ENCODE measurements around the gene ABCA2.
"Not testable (repeated sequence)": the region's sequence is repeated elsewhere in the genome, so short reads cannot be mapped to it uniquely, and the experiment has no call there.

Gene ABCA2

GRCh38 chr9:137064027-137064879 is 36.2 kb upstream of the ABCA2 start:
- no peak for DNase-seq

- no peak for DNase-seq
Measured at GRCh38 chr9:137063311-137064026, 35.4 kb upstream of the ABCA2 start.

- DNase-seq = not testable (repeated sequence)
Measured at GRCh38 chr9:137062798-137063197, 34.8 kb upstream of the ABCA2 start.

- DNase-seq = no peak
Measured at GRCh38 chr9:137062384-137062783, 34.3 kb upstream of the ABCA2 start.

GRCh38 chr9:137058521-137059234 is 30.6 kb upstream of the ABCA2 start:
- DNase-seq = no peak

- DNase-seq = no peak
Measured at GRCh38 chr9:137057545-137057944, 29.5 kb upstream of the ABCA2 start.

GRCh38 chr9:137056739-137057415 is 28.8 kb upstream of the ABCA2 start:
- no peak for DNase-seq

- DNase-seq = no peak
Measured at GRCh38 chr9:137055385-137056364, 27.6 kb upstream of the ABCA2 start.

- no peak for DNase-seq
Measured at GRCh38 chr9:137054932-137055384, 26.9 kb upstream of the ABCA2 start.

GRCh38 chr9:137053944-137054931 is 26.2 kb upstream of the ABCA2 start, which contains the start of gene ENTPD2:
TSS of gene ENTPD2 (minus strand) at chr9:137054061. CDS start at chr9:137053997, 64 bp downstream.
- no peak for DNase-seq

GRCh38 chr9:137052998-137053943 is 25.2 kb upstream of the ABCA2 start:
- no peak for DNase-seq

GRCh38 chr9:137052293-137052692 is 24.3 kb upstream of the ABCA2 start:
- DNase-seq = no peak

- DNase-seq = no peak
Measured at GRCh38 chr9:137051145-137051724, 23.2 kb upstream of the ABCA2 start.

GRCh38 chr9:137050570-137050969 is 22.5 kb upstream of the ABCA2 start:
- no peak for DNase-seq

GRCh38 chr9:137049544-137050449 is 21.8 kb upstream of the ABCA2 start:
- no peak for DNase-seq

- no peak for DNase-seq
Measured at GRCh38 chr9:137048655-137049543, 20.9 kb upstream of the ABCA2 start.

Measured in NCI-H187 treated with DMSO at 0.1 percent for 48 hours (cell line).